ENCODE measurements around the gene ZNF202.

Gene ZNF202

DNA sequence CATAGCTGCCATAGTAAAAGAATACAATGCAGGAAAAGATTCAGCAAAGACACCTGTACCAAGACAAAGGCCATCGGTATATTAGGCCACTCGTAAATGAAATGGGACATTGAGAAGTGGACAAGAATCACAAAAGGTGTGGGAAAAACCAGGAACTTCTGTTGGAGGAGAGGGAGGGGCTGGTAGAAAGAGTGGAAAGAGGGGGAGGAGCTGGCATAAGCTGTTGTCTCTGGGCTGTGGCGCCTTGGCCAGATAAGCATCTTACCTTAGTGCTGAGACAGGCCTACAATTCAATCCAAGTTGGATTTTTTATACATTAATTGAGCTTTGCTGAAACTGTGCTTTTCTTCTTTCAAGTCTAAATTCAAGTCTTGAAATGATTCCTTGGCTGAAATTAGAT, 37.1 kb downstream of the ZNF202 start:
- DNase-seq (ENCODE audit: low read depth, low spot score): no peak
- H3K4me3 ChIP-seq (ENCODE audit: low read depth, low read length): no peak overlapping the region
- TF ChIP-seq, protein P1, sequence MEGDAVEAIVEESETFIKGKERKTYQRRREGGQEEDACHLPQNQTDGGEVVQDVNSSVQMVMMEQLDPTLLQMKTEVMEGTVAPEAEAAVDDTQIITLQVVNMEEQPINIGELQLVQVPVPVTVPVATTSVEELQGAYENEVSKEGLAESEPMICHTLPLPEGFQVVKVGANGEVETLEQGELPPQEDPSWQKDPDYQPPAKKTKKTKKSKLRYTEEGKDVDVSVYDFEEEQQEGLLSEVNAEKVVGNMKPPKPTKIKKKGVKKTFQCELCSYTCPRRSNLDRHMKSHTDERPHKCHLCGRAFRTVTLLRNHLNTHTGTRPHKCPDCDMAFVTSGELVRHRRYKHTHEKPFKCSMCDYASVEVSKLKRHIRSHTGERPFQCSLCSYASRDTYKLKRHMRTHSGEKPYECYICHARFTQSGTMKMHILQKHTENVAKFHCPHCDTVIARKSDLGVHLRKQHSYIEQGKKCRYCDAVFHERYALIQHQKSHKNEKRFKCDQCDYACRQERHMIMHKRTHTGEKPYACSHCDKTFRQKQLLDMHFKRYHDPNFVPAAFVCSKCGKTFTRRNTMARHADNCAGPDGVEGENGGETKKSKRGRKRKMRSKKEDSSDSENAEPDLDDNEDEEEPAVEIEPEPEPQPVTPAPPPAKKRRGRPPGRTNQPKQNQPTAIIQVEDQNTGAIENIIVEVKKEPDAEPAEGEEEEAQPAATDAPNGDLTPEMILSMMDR (IDR thresholded peaks at IDR 0.05; ENCODE audit: low read depth, low read length): no peak
- in situ Hi-C loops (cut with HindIII; ENCODE audit: low sequenced_read_pairs): no loop called here

DNA sequence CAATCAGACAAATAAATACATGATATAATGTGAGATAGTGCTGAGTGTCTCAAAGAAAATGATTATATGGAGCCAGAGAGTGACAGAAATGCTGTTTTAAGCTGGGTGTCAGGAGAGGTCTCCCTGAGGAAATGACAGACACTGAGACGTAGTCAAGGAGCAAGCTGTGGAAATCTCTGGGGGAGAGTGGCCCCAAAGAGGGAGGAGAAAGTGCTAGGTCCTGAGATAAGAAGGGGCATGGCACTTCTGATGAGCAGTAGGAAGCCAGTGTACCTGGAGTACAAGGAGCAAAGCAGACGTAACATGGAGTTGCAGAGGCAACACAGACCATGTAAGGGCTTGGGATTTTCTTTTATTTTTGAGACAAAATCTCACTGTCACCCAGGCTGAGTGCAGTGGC, 38.8 kb downstream of the ZNF202 start:
- TF ChIP-seq, protein P1 (IDR thresholded peaks at IDR 0.05; ENCODE audit: low read depth, low read length): no peak
- DNase-seq (ENCODE audit: low read depth, low spot score): no peak
- no peak overlapping the region for H3K4me3 ChIP-seq (ENCODE audit: low read depth, low read length)
- in situ Hi-C loops (cut with HindIII; ENCODE audit: low sequenced_read_pairs): no loop called here

DNA sequence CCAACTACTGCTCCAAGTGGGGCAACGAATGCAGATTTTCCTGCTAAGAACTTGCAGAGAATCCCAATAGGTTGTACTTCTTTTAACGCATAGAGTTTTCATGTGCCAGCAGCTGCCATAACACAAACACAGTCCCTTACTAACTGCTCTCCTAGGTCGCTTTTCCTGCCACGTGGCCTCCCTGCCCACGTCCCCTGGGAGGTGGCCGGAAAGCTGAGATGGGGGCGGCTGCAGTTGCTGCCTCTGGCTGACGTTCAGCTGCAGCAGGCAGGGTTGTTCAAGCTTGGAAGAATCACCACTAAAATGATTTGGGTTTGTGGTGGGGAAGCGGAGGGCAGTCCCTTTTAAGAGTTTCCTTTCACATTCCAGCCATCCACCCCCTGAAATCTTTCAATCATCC, 39.3 kb downstream of the ZNF202 start:
- in situ Hi-C loops (cut with HindIII; ENCODE audit: low sequenced_read_pairs): no loop called here

DNA sequence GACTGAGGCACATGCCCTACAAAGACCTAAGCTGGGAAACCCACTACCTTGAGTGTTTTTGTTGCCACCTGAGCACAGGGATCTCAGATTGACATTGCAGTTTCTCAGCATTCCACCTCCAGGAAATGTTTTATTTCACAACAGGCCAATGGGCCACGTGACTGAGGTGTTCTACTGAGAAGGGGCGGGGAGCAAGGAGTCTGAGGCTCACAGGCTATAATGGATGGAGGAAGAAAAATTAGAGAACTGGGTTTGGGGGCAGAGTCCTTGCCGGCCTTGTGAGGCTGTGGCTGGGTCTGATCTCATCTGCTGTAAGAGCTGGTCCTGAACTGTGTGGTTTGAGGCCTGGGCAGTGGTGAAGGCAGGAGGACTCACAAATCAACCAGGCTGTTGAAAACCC, 40.7 kb downstream of the ZNF202 start:
- no peak overlapping the region for H3K4me3 ChIP-seq (ENCODE audit: low read depth, low read length)
- in situ Hi-C loops (cut with HindIII; ENCODE audit: low sequenced_read_pairs): no loop called here
- TF ChIP-seq, protein P1 (IDR thresholded peaks at IDR 0.05; ENCODE audit: low read depth, low read length): no peak
- no peak for DNase-seq (ENCODE audit: low read depth, low spot score)

More for the DNA sequence above, 39.3 kb downstream of the ZNF202 start:
- TF ChIP-seq, protein P1 (IDR thresholded peaks at IDR 0.05; ENCODE audit: low read depth, low read length): no peak
- no peak overlapping the region for H3K4me3 ChIP-seq (ENCODE audit: low read depth, low read length)
- no peak for DNase-seq (ENCODE audit: low read depth, low spot score)

DNA sequence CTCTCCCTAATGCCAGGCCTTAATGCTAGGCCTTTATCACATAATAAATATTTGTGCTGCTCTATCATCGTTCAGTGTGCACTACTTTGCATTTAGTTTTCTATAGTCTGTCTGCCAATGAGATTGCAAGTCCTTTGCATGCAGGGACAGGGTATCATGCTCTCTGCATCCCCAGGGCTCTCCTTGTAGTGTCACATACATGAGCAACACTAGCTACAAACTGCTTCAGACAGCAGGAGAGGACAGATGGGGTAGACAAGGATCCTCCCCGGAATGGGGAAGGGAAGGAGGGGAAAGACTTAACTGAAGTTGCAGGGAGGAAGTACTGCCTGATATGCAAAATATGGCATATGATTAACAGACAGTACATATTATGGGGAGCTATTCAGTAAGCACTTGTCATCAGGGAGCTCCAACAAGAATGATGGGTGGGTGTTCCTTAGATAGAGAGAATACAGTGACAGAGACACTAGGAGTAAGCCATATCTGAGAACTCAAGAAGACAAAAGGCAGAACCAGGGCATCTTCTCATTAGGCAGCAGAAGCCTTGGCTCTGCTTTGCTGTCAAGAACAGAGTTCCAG, 42.8 kb downstream of the ZNF202 start:
- no peak overlapping the region for H3K4me3 ChIP-seq (ENCODE audit: low read depth, low read length)
- DNase-seq (ENCODE audit: low read depth, low spot score): no peak
- in situ Hi-C loops (cut with HindIII; ENCODE audit: low sequenced_read_pairs): no loop called here
- TF ChIP-seq, protein P1 (IDR thresholded peaks at IDR 0.05; ENCODE audit: low read depth, low read length): no peak

DNA sequence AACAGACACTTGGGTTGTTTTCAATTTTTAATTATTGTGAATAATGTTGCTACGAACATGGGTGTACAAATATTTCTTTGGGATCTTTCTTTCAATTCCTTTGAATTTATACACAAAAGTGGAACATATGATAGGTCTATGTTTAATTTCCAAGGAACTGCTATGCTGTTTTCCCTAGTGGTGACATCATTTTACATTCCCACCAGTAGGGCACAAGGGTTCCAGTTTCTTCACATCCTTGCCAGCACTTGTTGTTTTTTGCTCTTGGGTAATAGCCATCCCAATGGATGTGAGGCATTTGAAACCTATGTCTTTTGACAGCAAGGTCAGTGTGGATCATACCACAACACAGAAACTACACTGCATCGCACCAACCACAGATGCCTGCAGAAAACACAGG, 45.3 kb downstream of the ZNF202 start:
- in situ Hi-C loops (cut with HindIII; ENCODE audit: low sequenced_read_pairs): no loop called here
- no peak for DNase-seq (ENCODE audit: low read depth, low spot score)
- TF ChIP-seq, protein P1 (IDR thresholded peaks at IDR 0.05; ENCODE audit: low read depth, low read length): no peak
- no peak overlapping the region for H3K4me3 ChIP-seq (ENCODE audit: low read depth, low read length)

DNA sequence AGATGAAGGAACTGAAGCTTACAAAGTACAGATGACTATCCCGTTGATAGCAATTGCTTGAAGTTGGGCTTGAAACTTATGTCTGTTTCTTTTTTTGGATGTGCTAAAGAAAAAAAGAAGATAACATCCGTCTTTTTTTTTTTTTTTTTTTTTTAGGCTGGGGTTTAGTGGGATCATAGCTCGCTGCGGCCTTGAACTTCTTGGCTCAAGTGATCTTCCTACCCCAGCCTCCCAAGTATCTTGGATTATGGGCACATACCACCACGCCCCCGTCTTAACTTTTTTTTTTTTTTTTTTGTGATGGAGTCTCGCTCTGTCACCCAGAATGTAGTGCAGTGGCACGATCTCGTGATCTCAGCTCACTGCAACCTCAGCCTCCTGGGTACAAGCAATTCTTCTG, 46.2 kb downstream of the ZNF202 start:
- TF ChIP-seq, protein P1 (IDR thresholded peaks at IDR 0.05; ENCODE audit: low read depth, low read length): no peak
- no peak overlapping the region for H3K4me3 ChIP-seq (ENCODE audit: low read depth, low read length)
- no peak for DNase-seq (ENCODE audit: low read depth, low spot score)
- in situ Hi-C loops (cut with HindIII; ENCODE audit: low sequenced_read_pairs): no loop called here

All from astrocyte of the spinal cord (primary cell).